ENCODE measurements around the gene CDC16.
"Not testable (repeated sequence)": the region's sequence is repeated elsewhere in the genome, so short reads cannot be mapped to it uniquely, and the experiment has no call there.

Gene CDC16, protein sequence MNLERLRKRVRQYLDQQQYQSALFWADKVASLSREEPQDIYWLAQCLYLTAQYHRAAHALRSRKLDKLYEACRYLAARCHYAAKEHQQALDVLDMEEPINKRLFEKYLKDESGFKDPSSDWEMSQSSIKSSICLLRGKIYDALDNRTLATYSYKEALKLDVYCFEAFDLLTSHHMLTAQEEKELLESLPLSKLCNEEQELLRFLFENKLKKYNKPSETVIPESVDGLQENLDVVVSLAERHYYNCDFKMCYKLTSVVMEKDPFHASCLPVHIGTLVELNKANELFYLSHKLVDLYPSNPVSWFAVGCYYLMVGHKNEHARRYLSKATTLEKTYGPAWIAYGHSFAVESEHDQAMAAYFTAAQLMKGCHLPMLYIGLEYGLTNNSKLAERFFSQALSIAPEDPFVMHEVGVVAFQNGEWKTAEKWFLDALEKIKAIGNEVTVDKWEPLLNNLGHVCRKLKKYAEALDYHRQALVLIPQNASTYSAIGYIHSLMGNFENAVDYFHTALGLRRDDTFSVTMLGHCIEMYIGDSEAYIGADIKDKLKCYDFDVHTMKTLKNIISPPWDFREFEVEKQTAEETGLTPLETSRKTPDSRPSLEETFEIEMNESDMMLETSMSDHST

DNA sequence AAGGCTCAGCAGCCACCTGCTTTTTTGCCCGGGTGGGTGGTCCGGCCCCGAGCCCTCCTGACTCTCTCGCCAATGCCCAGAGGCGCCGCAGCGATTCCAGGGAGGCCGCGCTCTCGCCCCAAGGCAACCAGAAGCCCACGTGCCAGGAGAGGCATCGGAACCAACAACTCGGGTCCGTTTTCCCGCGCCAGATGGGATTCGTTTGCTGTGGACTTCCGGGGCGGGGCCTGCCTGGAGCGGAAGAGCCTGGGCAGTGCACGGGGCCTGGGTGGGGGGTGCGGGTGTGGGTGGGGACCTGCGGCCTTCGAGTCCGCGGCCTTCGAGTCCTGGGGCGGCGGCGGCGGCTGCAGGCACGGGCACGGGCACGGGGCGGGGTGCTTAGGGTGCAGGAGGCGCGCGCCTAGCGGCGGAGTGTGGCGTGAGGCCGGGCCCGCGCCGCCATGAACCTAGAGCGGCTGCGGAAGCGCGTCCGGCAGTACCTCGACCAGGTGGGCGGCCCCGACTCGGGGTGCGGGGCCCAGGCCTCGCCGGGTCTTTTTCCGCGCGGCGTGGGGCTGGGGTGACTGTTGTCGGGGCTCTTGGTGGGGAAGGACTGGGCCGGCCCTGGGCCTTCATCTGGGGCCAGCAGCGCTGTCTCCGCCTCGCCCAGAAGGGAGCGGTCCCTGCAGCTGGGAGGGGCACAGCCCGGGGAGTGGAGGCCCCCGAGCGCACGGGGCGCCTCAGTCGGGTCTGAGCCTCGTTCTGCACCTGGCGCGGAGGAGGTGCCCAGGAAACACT is at the start of gene CDC16:
Gene CDC16, plus strand, starts transcription at position 253 of the 777 bp plus-strand sequence. Its CDS starts 188 bp downstream, at position 441.
- peak; percentile 84 to 89 for DNase-seq (ENCODE audit: extremely low read depth in 1 of 2, low read depth in 1 of 2)

DNA sequence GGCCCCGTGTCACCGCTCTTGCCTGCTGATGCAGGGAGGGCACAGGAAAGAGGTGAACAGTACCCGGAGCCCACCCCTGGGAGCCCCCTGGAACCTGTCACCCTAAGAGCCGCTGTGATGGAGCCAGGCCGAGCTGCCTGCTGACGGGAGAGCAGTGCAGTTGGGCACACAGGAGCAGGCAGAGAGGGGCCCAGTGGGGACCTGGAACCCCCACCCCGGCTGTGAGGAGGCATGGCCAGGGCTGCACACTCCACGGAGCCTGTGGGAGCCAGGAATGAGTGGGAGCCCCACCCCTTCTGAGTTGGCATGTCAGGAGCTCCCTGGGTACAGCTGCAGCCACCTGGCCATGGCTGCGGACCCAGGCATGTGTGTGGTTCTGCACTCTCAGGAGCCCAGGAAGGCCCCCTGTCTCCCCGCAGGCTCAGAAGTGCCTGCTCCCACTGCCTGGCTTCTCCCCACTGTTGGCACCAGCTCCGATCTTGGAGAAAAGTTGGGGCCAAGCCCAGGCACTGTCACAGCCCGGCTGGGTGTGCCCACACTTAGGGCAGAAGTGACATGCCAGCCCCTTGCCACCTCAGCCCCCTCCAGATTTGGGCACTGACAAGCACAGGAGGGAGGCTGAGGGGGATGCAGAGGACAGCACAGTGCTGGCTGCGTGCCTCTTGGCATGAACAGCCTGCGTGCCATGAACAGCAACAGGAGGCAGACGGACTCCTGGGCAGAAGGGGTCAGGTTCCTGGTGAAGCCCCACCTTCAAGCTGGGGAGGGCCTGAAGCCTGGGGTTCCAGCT is 49.3 kb upstream of the CDC16 start:
- DNase-seq (ENCODE audit: extremely low read depth in 1 of 2, low read depth in 1 of 2): no peak

DNA sequence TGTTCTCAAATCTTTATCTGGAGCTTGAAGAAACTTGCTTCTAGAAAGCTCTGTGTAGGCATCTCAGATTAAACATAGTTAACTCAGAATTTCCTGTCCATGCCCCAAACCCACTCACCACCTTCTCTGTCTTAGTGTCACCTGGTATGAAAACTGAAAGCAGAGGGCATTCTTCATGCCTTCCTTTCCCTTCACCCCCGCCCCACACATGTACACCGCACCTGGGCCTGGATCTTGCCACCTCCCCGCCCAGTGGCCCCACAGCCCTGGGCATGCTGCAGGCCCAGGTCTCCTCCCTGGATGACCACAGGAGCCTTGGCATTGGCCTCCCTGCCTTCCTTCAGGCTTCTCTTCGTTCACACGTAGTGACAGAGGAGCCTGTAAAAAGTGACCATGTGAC is 39.8 kb upstream of the CDC16 start:
- DNase-seq (ENCODE audit: extremely low read depth in 1 of 2, low read depth in 1 of 2): no peak

DNA sequence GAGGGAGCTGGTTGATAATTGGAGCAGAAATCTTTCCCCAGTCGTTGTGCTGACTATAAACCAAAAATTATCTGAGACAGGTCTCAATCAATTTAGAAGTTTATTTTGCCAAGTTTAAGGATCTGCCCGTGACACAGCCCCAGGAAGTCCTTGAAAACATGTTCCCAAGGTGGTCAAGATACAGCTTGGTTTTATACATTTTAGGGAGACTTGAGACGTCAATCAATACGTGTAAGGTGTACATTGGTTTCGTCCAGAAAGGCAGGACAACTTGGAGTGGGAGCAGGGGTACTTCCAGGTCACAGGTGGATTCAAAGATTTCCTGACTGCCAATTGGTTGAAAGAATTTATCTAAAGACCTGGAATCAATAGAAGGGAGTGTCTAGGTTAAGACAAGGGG is 38.1 kb upstream of the CDC16 start:
- DNase-seq (ENCODE audit: extremely low read depth in 1 of 2, low read depth in 1 of 2): no peak

DNA sequence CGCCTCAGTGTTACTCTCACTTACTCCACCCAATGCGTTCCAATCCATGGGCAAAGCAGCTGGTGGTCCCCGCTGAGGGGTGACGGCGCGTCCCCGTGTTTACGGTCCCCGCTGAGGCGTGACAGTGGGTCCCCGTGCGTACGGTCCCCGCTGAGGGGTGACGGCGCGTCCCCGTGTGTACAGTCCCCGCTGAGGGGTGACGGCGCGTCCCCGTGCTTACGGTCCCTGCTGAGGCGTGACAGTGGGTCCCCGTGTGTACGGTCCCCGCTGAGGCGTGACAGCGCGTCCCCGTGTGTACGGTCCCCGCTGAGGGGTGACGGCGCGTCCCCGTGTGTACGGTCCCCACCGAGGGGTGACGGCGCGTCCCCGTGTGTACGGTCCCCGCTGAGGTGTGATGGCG is 36.1 kb upstream of the CDC16 start:
- no peak for DNase-seq (ENCODE audit: extremely low read depth in 1 of 2, low read depth in 1 of 2)

DNA sequence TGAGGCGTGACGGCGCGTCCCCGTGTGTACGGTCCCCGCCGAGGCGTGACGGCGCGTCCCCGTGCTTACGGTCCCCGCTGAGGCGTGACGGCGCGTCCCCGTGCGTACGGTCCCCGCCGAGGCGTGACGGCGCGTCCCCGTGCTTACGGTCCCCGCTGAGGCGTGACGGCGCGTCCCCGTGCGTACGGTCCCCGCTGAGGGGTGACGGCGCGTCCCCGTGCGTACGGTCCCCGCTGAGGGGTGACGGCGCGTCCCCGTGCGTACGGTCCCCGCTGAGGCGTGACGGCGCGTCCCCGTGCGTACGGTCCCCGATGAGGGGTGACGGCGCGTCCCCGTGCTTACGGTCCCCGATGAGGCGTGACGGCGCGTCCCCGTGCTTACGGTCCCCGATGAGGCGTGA is 35.2 kb upstream of the CDC16 start:
- not testable (repeated sequence) for DNase-seq (ENCODE audit: extremely low read depth in 1 of 2, low read depth in 1 of 2)

DNA sequence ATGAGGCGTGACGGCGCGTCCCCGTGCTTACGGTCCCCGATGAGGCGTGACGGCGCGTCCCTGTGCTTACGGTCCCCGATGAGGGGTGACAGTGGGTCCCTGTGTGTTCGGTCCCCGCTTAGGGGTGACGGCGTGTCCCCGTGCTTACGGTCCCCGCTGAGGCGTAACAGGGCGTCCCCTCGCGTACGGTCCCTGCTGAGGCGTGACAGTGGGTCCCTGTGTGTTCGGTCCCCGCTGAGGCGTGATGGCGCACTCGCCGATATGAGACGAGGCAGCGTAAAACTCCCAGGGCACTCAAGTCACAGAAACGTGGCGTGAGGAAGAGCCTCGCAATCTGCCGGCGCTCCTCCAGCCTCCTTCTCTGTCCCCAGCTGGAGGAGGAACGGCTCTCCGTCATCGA is 34.7 kb upstream of the CDC16 start:
- no peak for DNase-seq (ENCODE audit: extremely low read depth in 1 of 2, low read depth in 1 of 2)

DNA sequence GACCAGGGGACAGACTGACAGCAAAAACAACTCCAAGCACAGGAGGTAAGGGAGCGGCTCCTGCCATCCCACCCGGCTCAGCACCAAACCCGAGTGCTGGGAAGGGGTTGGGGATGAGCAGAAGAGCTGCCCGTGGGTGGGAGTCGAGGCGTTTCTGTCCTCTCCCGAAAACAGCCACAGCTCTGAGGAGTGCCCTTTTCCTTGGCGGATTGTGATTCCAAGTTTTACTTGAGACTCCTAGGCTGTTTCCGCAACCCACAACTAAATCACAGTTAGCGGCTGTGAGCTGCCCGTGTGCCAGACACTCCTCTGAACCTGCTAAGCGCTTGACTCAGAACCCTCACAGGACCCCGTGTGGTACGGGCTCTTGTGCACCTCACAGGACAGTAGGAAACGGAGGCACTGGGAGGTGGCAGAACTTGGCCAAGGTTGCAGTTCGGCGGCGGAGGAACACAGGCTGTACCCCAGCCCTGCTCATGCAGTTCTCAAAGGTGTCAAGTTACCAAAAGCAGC is 34.2 kb upstream of the CDC16 start:
- DNase-seq (ENCODE audit: extremely low read depth in 1 of 2, low read depth in 1 of 2): no peak

DNA sequence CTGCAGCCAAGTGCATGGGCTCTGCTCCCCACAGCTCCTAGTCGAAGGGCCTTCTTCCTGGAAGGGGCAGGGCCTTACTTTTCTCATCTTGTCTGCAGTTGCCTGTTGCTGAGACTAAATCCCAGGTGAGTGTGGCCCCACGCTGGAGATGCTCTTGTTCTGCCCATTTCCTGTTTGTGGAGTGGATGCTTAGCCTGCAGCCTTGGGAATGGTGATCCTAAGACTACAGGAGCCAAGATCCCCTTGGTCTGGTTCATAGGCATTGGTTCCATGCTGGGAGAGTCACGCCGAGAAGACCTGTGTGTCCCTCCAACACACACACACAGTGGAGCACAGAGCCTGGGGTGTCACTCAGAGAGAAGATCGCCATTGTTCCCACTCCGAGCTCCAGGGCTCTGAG is 32.1 kb upstream of the CDC16 start:
- DNase-seq (ENCODE audit: extremely low read depth in 1 of 2, low read depth in 1 of 2): no peak

DNA sequence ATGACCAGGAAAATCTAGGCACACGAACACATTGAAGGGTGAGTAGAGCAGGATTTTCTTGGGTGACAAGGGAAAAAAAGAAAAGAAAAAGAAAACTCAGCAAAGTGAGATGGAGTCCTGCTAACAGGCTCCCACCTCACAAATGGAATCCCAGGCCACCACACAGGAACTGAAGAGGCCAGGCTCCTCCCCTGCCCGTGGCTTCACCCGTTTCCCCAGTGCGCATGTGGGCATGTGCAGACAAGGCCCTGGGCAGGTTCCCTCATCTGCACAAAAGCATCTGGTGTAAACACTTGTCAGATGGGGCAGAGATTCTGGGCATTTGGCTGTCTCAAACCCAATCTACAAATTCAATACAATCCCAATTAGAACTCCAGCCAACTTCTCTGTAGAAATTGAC is 31.2 kb upstream of the CDC16 start:
- no peak for DNase-seq (ENCODE audit: extremely low read depth in 1 of 2, low read depth in 1 of 2)

DNA sequence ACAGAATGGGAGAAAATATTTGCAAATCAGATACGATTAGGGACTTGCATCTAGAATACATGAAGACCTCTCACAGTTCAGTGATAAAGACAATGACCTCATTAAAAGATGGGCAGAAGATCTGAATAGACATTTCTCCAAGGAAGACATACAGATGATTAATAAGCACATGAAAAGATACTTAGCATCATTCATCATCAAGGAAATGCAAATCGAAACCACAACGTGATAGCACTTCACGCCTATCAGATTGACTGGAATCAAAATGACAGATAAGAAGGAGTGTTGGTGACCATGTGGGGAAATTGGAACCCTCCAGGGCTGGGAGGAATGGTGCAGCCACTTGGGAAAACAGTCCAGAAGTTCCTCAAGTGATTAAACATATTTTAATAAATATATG is 29.8 kb upstream of the CDC16 start:
- DNase-seq (ENCODE audit: extremely low read depth in 1 of 2, low read depth in 1 of 2): no peak

DNA sequence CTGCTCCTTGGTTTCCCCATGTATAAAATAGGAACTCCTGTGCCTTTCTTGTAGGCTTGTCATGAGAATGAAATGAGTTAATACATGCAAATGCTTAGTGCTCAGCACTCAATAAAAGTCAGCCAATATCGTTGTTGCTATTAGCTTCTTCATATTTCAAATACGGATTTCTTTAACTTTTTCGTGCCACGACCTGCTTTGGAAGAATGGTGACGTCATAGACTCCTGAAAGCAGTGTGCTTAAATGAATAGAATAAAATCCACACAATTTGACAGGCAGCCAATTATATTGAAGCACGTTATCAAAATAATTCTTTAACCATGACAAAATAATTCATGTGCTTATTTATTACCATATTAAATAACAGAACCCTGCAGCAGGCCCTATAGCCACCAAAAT is 26.6 kb upstream of the CDC16 start:
- DNase-seq (ENCODE audit: extremely low read depth in 1 of 2, low read depth in 1 of 2): no peak

DNA sequence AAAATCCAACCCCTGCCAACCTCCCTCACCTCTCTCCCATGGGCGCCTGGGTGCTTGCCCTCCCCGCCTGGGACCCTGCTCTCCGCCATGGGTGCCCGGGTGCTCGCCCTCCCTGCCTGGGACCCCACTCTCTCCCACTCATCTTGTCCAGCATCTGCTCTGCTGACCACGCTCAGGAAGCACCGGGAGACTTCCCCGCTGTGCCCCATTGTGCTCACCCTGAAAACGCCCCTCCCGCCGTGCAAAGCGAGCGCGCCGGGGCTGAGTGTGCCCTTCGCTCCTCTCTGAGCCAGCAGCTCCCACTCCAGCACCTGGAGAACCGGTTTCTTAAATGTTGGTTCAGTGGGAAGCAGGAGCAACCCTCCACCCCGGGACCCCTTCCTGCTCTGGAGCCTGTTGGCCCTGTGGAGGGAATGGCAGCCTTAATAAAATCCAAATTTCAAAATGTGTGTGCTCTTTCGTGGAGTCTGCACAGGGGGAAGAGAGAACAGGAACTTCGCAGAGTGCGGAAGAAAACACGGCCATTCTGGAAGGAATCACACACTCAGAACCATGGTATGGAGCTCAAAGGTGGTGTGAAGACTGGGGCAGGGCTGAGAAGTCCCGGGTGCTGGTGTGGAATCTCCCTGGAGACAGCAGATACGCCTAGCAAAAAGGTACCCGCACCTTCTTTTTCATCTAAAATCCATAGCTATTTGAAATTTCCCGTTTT is 23.1 kb upstream of the CDC16 start:
- no peak for DNase-seq (ENCODE audit: extremely low read depth in 1 of 2, low read depth in 1 of 2)

DNA sequence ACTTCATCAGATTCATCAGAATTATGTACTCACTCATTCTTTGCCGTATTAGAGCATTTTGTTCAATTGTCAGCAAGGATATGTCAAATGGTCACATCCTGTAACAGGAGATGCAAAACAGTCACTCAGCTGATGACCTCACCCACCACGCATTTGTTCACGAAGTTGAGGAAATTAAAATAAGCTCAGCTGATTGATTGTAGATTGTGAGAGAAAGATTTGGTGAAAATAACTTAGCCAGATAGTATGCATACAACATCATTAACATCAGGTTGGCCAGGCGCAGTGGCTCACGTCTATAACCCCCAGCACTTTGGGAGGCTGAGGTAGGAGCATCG is 22.6 kb upstream of the CDC16 start:
- DNase-seq (ENCODE audit: extremely low read depth in 1 of 2, low read depth in 1 of 2): no peak

DNA sequence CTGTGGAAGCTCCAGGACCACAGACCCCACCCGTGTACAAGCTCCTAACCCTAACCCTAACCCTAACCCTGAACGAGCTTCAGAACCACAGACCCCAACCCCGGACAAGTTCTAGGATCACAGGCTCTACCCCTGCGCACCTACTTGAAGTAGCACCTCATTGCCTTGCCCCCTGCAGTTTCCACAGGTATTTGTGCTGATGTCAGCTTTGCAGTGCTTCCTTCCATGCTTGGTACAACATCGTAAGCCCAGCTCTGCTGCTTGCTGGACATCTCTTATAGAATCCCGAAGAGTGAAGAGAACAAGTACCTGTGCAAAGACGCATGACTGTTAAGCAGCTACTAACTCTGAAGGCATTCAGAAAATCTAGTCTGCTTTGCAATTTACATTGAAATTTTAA is 20.7 kb upstream of the CDC16 start:
- DNase-seq (ENCODE audit: extremely low read depth in 1 of 2, low read depth in 1 of 2): no peak

DNA sequence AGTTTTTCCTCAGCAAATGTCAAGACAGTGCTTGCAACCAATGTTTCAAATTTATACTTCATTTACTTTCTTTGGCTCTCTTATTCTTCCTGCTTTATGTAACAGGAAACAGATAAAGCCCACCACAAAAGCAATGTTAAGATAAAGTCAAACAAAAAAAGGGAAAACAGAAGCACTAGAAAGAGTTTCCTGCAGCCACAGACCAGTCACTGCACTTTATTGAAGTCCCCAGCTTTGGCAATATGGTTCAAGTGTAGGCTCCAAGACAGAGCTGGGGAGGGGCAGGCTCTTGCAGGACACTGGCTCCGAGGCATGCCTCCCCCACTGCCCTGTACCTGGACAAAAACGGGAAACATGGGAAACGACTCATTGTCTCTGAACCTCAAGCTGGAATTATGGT is 15.3 kb upstream of the CDC16 start:
- DNase-seq (ENCODE audit: extremely low read depth in 1 of 2, low read depth in 1 of 2): no peak

DNA sequence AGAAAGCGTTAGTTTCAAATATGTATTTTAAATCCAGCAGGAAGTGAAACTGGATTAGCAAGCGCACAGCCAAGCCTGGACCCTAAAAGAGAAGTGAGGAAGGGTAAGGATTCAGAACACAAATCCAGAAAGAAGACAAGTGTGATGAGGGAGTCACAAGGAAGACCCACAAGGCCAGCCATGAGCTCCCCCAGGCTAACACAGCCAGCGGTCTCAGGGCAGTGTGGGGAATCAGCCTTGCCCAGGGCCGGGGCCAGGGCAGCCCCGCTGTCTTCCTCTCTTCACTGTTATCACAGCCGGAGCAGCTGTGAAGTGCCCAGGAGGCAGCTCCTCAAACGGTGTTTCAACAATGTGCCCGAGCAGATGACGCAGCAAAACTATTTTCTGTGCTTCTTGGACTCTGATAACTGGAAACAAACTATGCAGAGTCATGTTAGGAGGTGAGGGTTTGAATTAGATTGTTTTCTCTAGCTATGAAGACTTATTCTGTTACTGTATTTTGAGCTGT is 12.2 kb upstream of the CDC16 start:
- DNase-seq (ENCODE audit: extremely low read depth in 1 of 2, low read depth in 1 of 2): no peak

DNA sequence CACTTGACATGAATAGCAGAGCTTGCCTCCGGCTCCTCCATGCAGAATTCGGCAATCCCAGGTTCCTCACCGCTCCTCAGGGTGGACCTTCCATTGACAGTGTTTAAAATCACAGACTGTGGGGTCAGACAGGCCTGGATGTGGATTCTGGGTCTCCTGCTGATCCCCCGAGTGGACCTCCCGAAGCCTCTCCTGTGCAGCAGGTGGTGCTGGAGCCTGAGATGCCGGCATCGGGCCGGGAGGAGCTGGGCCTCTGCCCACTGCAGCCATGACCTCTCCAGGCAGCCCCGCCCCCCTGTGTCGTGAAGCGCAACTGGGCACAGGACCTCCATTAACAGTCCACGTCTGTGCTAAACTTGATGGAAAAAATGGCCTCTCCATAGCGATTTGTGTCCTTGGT is 10.5 kb upstream of the CDC16 start:
- DNase-seq (ENCODE audit: extremely low read depth in 1 of 2, low read depth in 1 of 2): no peak

DNA sequence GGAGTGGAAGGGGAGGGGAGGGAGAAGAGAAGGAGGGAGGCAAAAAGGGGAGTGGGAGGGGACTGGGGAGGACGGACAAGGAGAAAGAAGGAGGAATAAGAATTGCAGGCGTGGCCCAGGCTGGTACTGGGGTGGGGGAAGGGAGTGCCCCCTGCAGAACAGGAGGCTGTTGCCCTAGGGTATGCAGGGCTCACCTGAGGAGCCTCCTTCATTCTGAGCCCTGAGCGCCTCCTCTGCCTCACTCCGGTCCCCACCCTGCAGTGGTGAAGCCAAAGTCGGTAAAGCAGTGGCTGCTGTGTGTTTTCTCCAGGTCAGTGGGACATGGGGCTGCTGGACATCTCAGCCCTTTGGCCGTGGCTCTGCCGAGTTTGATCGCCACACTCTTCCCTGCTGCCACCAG is 9.1 kb upstream of the CDC16 start:
- no peak for DNase-seq (ENCODE audit: extremely low read depth in 1 of 2, low read depth in 1 of 2)

DNA sequence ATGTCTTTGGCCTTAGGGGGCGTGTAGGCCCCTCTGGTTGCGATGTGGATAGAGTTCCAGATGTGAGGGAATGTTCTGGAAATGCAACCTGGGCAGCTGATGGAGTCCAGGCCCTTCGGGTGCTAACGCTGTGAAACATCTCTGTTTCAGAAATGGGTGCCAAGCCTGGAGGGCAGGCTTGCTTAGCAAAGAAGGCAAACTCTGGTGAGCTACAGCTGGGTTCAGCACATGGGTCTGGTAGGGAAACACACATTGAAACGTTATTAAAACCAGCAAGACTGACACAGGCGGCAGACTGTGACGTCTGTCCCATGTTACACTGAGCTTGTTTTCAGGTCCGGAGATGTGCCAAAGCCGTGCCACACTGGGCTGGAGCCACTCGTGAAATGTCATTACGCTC is 8.6 kb upstream of the CDC16 start:
- DNase-seq (ENCODE audit: extremely low read depth in 1 of 2, low read depth in 1 of 2): no peak

Measured in stimulated activated CD8-positive, alpha-beta memory T cell treated with anti-CD3 and anti-CD28 coated beads, Interleukin-7, amount 100 ng/mL, for 48 hours (primary cell).